Measurements from ENCODE around the gene BABAM2.

BABAM2 gene

DNA sequence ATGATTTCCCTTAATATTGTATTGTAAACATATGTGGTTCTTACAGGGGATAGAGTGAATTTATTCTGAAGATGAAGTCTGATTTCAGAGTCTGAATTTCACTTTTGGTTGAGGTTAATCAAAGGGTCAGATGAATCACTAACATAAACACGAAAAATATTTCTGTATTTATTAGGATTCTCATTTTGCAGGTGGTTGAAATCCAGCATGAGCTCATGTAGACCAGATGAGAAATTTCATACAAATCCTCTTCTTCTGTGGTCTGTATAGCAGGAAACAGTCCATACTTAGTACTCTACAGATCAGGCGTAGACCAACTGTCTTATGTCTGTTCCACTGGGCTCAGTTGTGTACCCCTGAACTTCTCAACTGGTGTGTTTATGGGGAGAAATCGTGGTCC lies 157.8 kb downstream of the BABAM2 start:
- no peak overlapping the region for H3K27ac ChIP-seq (ENCODE audit: low read depth, low read length)
- no peak overlapping the region for H3K4me3 ChIP-seq (ENCODE audit: low read depth, low read length)
- H3K36me3 ChIP-seq (ENCODE audit: control insufficient read depth, insufficient read depth, low read length): no peaks in the 10 kb centered on the region
- no peaks in the 10 kb centered on the region for H3K4me1 ChIP-seq (ENCODE audit: control insufficient read depth, insufficient read depth, low read length)
- no peak overlapping the region for H3K9ac ChIP-seq (ENCODE audit: low read length)
- no peaks in the 10 kb centered on the region for H3K27me3 ChIP-seq (ENCODE audit: control insufficient read depth, insufficient read depth, low read length)
- no peaks in the 10 kb centered on the region for H3K9me3 ChIP-seq (ENCODE audit: control insufficient read depth, insufficient read depth, low read depth, low read length)

DNA sequence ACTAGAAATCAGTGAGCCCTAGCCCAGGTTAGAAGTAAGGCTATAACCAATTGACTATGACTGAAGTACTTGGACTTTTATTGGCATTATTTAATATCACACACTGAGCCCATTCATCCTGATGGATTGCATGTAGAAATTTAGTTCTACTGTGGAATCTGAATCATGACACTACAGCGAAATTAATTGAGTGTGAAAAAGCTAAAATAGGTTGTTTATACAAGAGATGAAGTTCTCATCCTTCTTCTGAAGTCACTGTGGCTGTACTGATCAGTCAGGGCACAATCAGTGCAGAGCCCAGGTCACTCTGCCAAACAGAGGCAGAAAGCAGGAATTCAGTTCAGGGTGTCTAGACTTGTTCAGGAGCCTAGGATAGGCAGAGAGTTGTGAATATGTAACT lies 158.9 kb downstream of the BABAM2 start:
- no peak overlapping the region for H3K4me3 ChIP-seq (ENCODE audit: low read depth, low read length)
- no peak overlapping the region for H3K27ac ChIP-seq (ENCODE audit: low read depth, low read length)
- no peaks in the 10 kb centered on the region for H3K27me3 ChIP-seq (ENCODE audit: control insufficient read depth, insufficient read depth, low read length)
- no peaks in the 10 kb centered on the region for H3K36me3 ChIP-seq (ENCODE audit: control insufficient read depth, insufficient read depth, low read length)
- H3K9ac ChIP-seq (ENCODE audit: low read length): no peak overlapping the region
- no peaks in the 10 kb centered on the region for H3K9me3 ChIP-seq (ENCODE audit: control insufficient read depth, insufficient read depth, low read depth, low read length)
- H3K4me1 ChIP-seq (ENCODE audit: control insufficient read depth, insufficient read depth, low read length): no peaks in the 10 kb centered on the region

DNA sequence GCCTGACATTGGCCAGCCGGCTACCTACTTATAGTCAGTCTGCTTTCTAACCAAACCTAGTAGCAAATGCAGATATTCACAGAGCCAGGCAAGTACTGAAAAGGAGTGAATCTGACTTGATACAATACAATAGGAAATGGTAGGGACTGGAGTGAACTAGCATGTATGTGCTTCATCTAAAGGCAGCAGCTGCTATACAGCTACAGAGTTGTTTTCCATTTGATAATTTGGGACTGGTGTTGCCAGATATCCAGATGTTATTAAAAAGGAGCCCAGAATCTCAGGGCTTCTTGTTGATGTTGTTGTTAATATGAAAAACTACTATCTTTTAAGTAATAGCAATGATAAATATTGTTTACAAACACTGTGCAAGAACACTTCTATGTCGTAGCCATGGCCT lies 159.4 kb downstream of the BABAM2 start:
- Histone ChIP-seq H3K9me3 (ENCODE audit: control insufficient read depth, insufficient read depth, low read depth, low read length) (no peaks in the 10 kb centered on the region), H3K36me3 (ENCODE audit: control insufficient read depth, insufficient read depth, low read length) (no peaks in the 10 kb centered on the region), H3K9ac (ENCODE audit: low read length) (no peak overlapping the region), H3K4me1 (ENCODE audit: control insufficient read depth, insufficient read depth, low read length) (no peaks in the 10 kb centered on the region), H3K4me3 (ENCODE audit: low read depth, low read length) (no peak overlapping the region), H3K27me3 (ENCODE audit: control insufficient read depth, insufficient read depth, low read length) (no peaks in the 10 kb centered on the region), H3K27ac (ENCODE audit: low read depth, low read length) (no peak overlapping the region)

DNA sequence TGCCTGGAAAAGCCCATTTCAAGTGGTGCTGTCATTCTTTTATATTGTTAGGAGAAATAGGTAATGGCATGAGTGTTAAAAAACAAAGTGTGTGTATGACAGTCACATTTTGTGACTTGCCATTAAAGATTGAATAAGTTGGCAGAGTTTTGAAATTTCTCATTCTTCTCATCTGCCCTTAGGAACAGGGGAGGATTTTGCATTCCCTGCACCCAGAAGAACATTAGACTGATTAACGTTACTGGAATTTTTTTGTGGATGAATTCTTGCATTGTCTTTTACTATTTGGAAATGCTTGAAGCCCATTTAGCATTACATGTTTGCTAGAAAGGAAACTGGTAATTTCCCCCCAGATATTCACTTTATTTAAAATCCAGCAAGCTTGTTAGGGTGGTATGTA lies 162.2 kb downstream of the BABAM2 start:
- Histone ChIP-seq H3K36me3 (ENCODE audit: control insufficient read depth, insufficient read depth, low read length) (no peaks in the 10 kb centered on the region), H3K9ac (ENCODE audit: low read length) (no peak overlapping the region), H3K4me3 (ENCODE audit: low read depth, low read length) (no peak overlapping the region), H3K4me1 (ENCODE audit: control insufficient read depth, insufficient read depth, low read length) (no peaks in the 10 kb centered on the region), H3K27me3 (ENCODE audit: control insufficient read depth, insufficient read depth, low read length) (no peaks in the 10 kb centered on the region), H3K27ac (ENCODE audit: low read depth, low read length) (no peak overlapping the region), H3K9me3 (ENCODE audit: control insufficient read depth, insufficient read depth, low read depth, low read length) (no peaks in the 10 kb centered on the region)

DNA sequence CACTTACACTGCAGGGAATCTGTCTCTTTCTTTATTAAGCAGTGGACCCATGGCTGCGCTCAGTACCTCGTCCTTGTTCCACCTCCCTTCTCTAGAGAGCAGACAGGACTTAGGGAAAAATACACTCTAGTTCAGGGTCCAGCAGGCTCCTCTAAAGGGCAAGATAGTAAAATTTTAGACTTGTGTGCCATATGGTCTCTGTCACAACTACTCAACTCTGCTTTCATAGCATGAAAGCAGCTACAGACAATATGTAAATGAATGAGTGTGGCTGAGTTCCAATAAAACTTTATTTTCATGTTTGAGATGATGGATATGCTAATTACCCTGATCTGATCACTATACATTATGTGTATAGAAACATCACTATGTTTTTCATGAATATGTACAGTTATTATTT lies 163.1 kb downstream of the BABAM2 start:
- Histone ChIP-seq H3K27ac (ENCODE audit: low read depth, low read length) (no peak overlapping the region), H3K9me3 (ENCODE audit: control insufficient read depth, insufficient read depth, low read depth, low read length) (no peaks in the 10 kb centered on the region), H3K27me3 (ENCODE audit: control insufficient read depth, insufficient read depth, low read length) (no peaks in the 10 kb centered on the region), H3K36me3 (ENCODE audit: control insufficient read depth, insufficient read depth, low read length) (no peaks in the 10 kb centered on the region), H3K4me3 (ENCODE audit: low read depth, low read length) (no peak overlapping the region), H3K9ac (ENCODE audit: low read length) (no peak overlapping the region), H3K4me1 (ENCODE audit: control insufficient read depth, insufficient read depth, low read length) (no peaks in the 10 kb centered on the region)

DNA sequence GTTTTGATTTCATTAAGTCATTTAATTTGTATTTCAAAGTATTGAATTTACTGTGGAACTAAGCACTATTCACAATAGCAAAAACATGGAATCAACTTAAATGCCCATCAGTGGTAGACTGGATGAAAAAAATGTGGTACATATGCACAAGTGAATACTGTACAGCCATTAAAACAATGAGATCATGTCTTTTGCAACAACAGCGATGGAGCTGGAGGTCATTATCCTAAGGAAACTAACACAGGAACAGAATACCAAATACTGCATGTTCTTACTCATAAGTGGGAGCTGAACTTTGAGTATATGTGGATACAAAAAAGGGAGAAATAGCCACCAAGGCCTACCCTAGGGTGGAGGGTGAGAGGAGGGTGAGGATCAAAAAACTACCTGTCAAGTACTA lies 164.4 kb downstream of the BABAM2 start:
- no peaks in the 10 kb centered on the region for H3K27me3 ChIP-seq (ENCODE audit: control insufficient read depth, insufficient read depth, low read length)
- H3K27ac ChIP-seq (ENCODE audit: low read depth, low read length): no peak overlapping the region
- no peaks in the 10 kb centered on the region for H3K4me1 ChIP-seq (ENCODE audit: control insufficient read depth, insufficient read depth, low read length)
- H3K36me3 ChIP-seq (ENCODE audit: control insufficient read depth, insufficient read depth, low read length): no peaks in the 10 kb centered on the region
- no peaks in the 10 kb centered on the region for H3K9me3 ChIP-seq (ENCODE audit: control insufficient read depth, insufficient read depth, low read depth, low read length)
- H3K4me3 ChIP-seq (ENCODE audit: low read depth, low read length): no peak overlapping the region
- no peak overlapping the region for H3K9ac ChIP-seq (ENCODE audit: low read length)

DNA sequence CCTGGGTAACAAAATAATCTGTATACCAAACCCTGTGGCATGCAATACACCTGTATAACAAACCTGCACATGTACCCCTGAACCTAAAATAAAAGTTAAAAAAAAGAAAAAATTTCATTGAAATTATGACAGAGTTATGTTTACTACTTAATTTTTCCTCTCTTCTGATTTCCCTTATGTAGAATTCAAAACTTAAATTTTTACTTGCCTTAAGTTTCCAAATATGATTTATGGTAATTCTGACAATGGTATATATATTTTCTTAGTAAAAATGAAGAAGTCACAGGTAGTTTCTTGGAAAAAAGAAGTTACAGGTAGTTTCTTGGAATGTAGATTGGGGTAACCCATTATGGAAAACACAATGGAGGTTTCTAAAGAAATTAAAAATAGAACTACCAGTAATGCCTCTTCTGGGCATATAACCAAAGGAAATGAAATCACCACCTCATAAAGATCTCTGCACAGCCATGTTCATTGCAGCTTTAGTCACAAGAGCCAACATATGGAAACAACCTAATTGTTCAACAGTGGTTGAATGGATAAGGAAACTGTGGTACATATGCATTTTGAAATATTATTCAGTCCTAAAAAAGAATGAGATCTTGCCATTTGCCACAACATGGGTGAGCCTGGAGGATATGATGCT lies 164.9 kb downstream of the BABAM2 start:
- Histone ChIP-seq H3K27me3 (ENCODE audit: control insufficient read depth, insufficient read depth, low read length) (no peaks in the 10 kb centered on the region), H3K4me3 (ENCODE audit: low read depth, low read length) (no peak overlapping the region), H3K9me3 (ENCODE audit: control insufficient read depth, insufficient read depth, low read depth, low read length) (no peaks in the 10 kb centered on the region), H3K4me1 (ENCODE audit: control insufficient read depth, insufficient read depth, low read length) (no peaks in the 10 kb centered on the region), H3K9ac (ENCODE audit: low read length) (no peak overlapping the region), H3K27ac (ENCODE audit: low read depth, low read length) (no peak overlapping the region), H3K36me3 (ENCODE audit: control insufficient read depth, insufficient read depth, low read length) (no peaks in the 10 kb centered on the region)

DNA sequence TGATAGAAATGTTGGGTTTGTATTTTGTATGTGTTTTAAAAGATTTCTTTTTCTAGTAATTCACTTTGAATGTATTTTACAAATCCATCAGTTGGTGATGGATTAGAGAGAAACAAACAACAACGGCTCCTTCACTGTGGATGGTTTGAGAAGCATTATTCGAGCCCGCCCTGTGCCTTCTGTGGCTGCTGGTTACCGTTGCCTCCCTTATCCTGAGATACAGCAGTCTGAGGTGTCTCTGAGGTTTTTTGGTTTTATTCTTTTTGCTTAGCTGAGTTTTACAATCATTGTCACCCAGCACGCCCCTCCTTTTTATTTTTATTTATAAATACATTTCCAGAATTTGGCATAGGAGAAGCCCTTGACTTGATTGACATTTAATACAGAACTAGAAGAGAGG lies 168.3 kb downstream of the BABAM2 start:
- H3K9me3 ChIP-seq (ENCODE audit: control insufficient read depth, insufficient read depth, low read depth, low read length): no peaks in the 10 kb centered on the region
- H3K36me3 ChIP-seq (ENCODE audit: control insufficient read depth, insufficient read depth, low read length): no peaks in the 10 kb centered on the region
- H3K4me3 ChIP-seq (ENCODE audit: low read depth, low read length): no peak overlapping the region
- H3K9ac ChIP-seq (ENCODE audit: low read length): no peak overlapping the region
- H3K27ac ChIP-seq (ENCODE audit: low read depth, low read length): no peak overlapping the region
- no peaks in the 10 kb centered on the region for H3K4me1 ChIP-seq (ENCODE audit: control insufficient read depth, insufficient read depth, low read length)
- no peaks in the 10 kb centered on the region for H3K27me3 ChIP-seq (ENCODE audit: control insufficient read depth, insufficient read depth, low read length)

DNA sequence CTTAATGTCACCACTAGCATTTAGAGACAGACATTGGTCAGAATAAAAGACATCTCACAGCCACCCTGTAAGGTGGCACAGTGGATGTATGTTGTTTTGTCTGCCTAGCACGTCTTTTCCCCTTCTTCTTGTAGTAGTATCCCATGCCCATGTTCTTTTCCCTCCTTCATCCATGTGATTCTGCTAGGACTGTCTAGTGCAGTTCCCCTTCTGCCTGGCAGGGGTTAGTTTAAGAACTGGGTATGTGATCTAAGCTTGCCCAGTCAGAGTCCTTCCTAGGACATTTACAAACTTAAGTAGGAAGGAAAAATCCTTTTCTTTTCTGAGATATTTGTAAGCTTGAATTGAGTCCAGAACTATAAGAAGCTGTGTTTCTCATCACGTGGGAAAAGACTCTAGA lies 172.3 kb downstream of the BABAM2 start:
- Histone ChIP-seq H3K4me1 (ENCODE audit: control insufficient read depth, insufficient read depth, low read length) (no peaks in the 10 kb centered on the region), H3K36me3 (ENCODE audit: control insufficient read depth, insufficient read depth, low read length) (no peaks in the 10 kb centered on the region), H3K27me3 (ENCODE audit: control insufficient read depth, insufficient read depth, low read length) (no peaks in the 10 kb centered on the region), H3K27ac (ENCODE audit: low read depth, low read length) (no peak overlapping the region), H3K9me3 (ENCODE audit: control insufficient read depth, insufficient read depth, low read depth, low read length) (no peaks in the 10 kb centered on the region), H3K9ac (ENCODE audit: low read length) (no peak overlapping the region), H3K4me3 (ENCODE audit: low read depth, low read length) (no peak overlapping the region)

DNA sequence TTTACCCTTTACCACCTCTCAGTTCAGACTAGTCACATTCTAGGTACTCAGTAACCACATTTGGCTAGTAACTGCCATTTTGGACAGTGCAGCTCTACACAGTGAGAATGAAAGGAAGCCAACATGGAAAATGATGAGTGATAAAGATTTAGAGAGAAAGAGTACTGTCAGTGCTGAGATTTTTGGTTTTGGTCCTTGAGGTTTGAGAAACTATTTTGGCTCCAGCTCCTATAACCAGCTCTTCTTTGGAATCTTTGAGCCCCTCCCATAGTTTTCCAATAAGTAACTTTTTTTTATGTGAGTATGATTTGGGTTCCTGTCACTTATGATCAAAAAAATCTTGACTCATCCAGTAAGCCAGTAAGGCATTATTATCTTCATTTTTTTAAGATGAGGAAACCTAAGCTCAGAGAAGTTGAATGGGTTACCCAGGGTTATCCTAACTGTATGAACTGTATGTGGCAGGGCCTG lies 173.0 kb downstream of the BABAM2 start:
- no peak overlapping the region for H3K4me3 ChIP-seq (ENCODE audit: low read depth, low read length)
- no peaks in the 10 kb centered on the region for H3K4me1 ChIP-seq (ENCODE audit: control insufficient read depth, insufficient read depth, low read length)
- H3K36me3 ChIP-seq (ENCODE audit: control insufficient read depth, insufficient read depth, low read length): no peaks in the 10 kb centered on the region
- H3K27me3 ChIP-seq (ENCODE audit: control insufficient read depth, insufficient read depth, low read length): no peaks in the 10 kb centered on the region
- no peak overlapping the region for H3K27ac ChIP-seq (ENCODE audit: low read depth, low read length)
- no peak overlapping the region for H3K9ac ChIP-seq (ENCODE audit: low read length)
- H3K9me3 ChIP-seq (ENCODE audit: control insufficient read depth, insufficient read depth, low read depth, low read length): no peaks in the 10 kb centered on the region

DNA sequence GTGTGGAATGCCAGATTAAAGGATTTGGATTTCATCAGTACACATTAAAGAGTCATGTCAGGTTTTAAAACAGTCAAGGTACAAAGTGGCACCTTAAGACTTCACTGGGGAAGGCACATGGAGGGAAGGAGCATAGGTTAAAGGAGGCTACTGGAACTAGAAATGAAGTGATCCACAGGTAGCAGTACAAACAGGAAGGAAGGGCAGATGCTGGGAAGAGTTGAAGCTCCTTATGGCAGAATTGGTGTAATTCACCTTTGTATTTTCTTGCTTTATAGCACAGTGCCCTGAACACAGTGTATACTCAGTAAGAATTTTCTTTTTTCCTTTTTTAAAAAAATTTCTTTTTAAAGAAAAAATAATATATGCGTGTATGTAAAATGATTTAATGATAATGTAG lies 177.1 kb downstream of the BABAM2 start:
- H3K27me3 ChIP-seq (ENCODE audit: control insufficient read depth, insufficient read depth, low read length): no peaks in the 10 kb centered on the region
- H3K27ac ChIP-seq (ENCODE audit: low read depth, low read length): no peak overlapping the region
- no peak overlapping the region for H3K4me3 ChIP-seq (ENCODE audit: low read depth, low read length)
- no peaks in the 10 kb centered on the region for H3K4me1 ChIP-seq (ENCODE audit: control insufficient read depth, insufficient read depth, low read length)
- no peaks in the 10 kb centered on the region for H3K9me3 ChIP-seq (ENCODE audit: control insufficient read depth, insufficient read depth, low read depth, low read length)
- no peaks in the 10 kb centered on the region for H3K36me3 ChIP-seq (ENCODE audit: control insufficient read depth, insufficient read depth, low read length)
- no peak overlapping the region for H3K9ac ChIP-seq (ENCODE audit: low read length)

DNA sequence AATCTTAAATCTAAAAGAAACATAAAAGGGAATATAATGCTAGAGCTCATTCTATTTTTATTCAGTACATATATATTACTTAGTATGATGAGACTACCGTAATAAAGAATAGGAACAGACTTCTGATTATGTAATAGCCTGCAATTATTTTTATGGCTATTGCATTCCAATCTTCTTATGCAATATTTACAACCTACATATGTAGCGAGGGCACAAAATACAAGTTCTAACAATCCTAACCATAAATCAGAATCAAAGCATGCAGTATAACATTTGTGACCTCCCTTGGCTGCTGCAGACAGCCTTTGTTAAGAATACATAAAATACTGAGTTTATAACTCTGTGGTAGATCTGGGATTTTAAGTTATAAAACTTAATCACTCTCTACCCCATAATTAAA lies 177.6 kb downstream of the BABAM2 start:
- no peaks in the 10 kb centered on the region for H3K36me3 ChIP-seq (ENCODE audit: control insufficient read depth, insufficient read depth, low read length)
- no peak overlapping the region for H3K27ac ChIP-seq (ENCODE audit: low read depth, low read length)
- H3K9me3 ChIP-seq (ENCODE audit: control insufficient read depth, insufficient read depth, low read depth, low read length): no peaks in the 10 kb centered on the region

More for the DNA sequence above, 177.6 kb downstream of the BABAM2 start:
- Histone ChIP-seq H3K4me1 (ENCODE audit: control insufficient read depth, insufficient read depth, low read length) (no peaks in the 10 kb centered on the region), H3K27me3 (ENCODE audit: control insufficient read depth, insufficient read depth, low read length) (no peaks in the 10 kb centered on the region), H3K9ac (ENCODE audit: low read length) (no peak overlapping the region), H3K4me3 (ENCODE audit: low read depth, low read length) (no peak overlapping the region)

All from HUES6 (cell line).